ENCODE results near the gene TEX48. TPM values are rescaled to one million over a fixed set of nuclear protein-coding genes. Genes with fewer than 3 reads are reported as not detected.

TEX48 gene
- total RNA-seq, 1 donor from 2014 or later: not detected

GRCh38 chr9:114634387-114634786, 47.6 kb downstream of the TEX48 start:
- no peak for TF ChIP-seq CTCF (IDR thresholded peaks at IDR 0.05)
- H3K9me3 ChIP-seq: no peaks in the 10 kb centered on the region
- no peak for DNase-seq
- no peak overlapping the region for H3K27ac ChIP-seq
- no peaks in the 10 kb centered on the region for H3K4me1 ChIP-seq
- no peak for ATAC-seq
- intact Hi-C loops (cut with DNase I): no loop called here
- H3K36me3 ChIP-seq: peaks cover 85% of the 10 kb centered on the region
- H3K4me3 ChIP-seq: no peak overlapping the region
- H3K27me3 ChIP-seq (ENCODE audit: low read depth): no peaks in the 10 kb centered on the region

- Histone ChIP-seq H3K4me1 (no peaks in the 10 kb centered on the region), H3K27me3 (ENCODE audit: low read depth) (no peaks in the 10 kb centered on the region), H3K27ac (no peak overlapping the region), H3K9me3 (no peaks in the 10 kb centered on the region), H3K36me3 (peaks cover 85% of the 10 kb centered on the region), H3K4me3 (no peak overlapping the region)
- intact Hi-C loops (cut with DNase I): no loop called here
- no peak for DNase-seq
- ATAC-seq: no peak
- no peak for TF ChIP-seq CTCF (IDR thresholded peaks at IDR 0.05)
Observed at GRCh38 chr9:114633438-114634089, 48.4 kb downstream of the TEX48 start.

GRCh38 chr9:114631166-114631565, 50.8 kb downstream of the TEX48 start:
- Histone ChIP-seq H3K36me3 (peaks cover 92% of the 10 kb centered on the region), H3K4me3 (no peak overlapping the region), H3K9me3 (no peaks in the 10 kb centered on the region), H3K27me3 (ENCODE audit: low read depth) (no peaks in the 10 kb centered on the region), H3K27ac (no peak overlapping the region), H3K4me1 (no peaks in the 10 kb centered on the region)
- intact Hi-C loops (cut with DNase I): no loop called here
- DNase-seq: no peak
- no peak for ATAC-seq
- no peak for TF ChIP-seq CTCF (IDR thresholded peaks at IDR 0.05)

- DNase-seq (no peak), ATAC-seq (no peak)
- H3K4me1 ChIP-seq: no peaks in the 10 kb centered on the region
- no peak for TF ChIP-seq CTCF (IDR thresholded peaks at IDR 0.05)
- intact Hi-C loops (cut with DNase I): no loop called here
- H3K36me3 ChIP-seq: peaks cover 79% of the 10 kb centered on the region
- no peak overlapping the region for H3K4me3 ChIP-seq
- H3K27me3 ChIP-seq (ENCODE audit: low read depth): no peaks in the 10 kb centered on the region
- no peak overlapping the region for H3K27ac ChIP-seq
- H3K9me3 ChIP-seq: no peaks in the 10 kb centered on the region
Observed at GRCh38 chr9:114629563-114630090, 52.4 kb downstream of the TEX48 start.

GRCh38 chr9:114627553-114627952, 54.4 kb downstream of the TEX48 start:
- no peak for TF ChIP-seq CTCF (IDR thresholded peaks at IDR 0.05)
- H3K36me3 ChIP-seq: peaks cover 71% of the 10 kb centered on the region
- H3K27ac ChIP-seq: no peak overlapping the region
- H3K27me3 ChIP-seq (ENCODE audit: low read depth): no peaks in the 10 kb centered on the region
- H3K4me3 ChIP-seq: no peak overlapping the region
- DNase-seq (no peak), ATAC-seq (no peak)
- no peaks in the 10 kb centered on the region for H3K4me1 ChIP-seq
- intact Hi-C loops (cut with DNase I): no loop called here
- no peaks in the 10 kb centered on the region for H3K9me3 ChIP-seq

All from lower lobe of right lung (tissue), 2 donors.